ENCODE measurements around the gene CSPG4. TPM values are rescaled to one million over a fixed set of nuclear protein-coding genes. Genes with fewer than 3 reads are reported as not detected.
"Not testable (repeated sequence)": the region's sequence is repeated elsewhere in the genome, so short reads cannot be mapped to it uniquely, and the experiment has no call there.

CSPG4 gene
- total and polyA plus RNA-seq, 2 of the 13 experiments (the other 11 are each of a cell fraction or from before 2014, with no cell fraction given): 0.01 to 0.04 TPM

DNA sequence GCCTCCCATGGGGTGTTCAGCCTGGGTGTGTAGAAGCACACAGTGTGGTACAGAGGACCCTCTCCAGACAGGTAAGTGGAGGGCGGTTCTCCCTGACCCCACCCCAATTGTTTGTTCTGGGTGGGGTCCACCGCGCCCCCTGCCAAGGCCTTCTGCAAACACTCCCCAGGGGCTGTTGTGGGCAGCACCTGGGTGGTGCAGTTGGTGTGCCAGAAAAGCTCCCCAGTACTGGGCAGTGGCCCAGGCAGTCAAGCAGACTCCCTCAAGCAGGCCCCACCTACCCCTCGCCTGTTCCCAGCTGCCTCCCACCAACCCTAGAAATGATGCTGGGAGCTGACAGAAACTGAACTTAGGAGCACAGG is 49.7 kb upstream of the CSPG4 start:
- H3K9ac ChIP-seq (ENCODE audit: insufficient read depth, low read depth, low read length); POLR2A ChIA-PET; ATAC-seq; H3K4me3 ChIP-seq (replicated peaks in 1 of 3; ENCODE audit: insufficient read depth in 1 of 3, low read depth in 2 of 3, low read length in 3 of 3); FAIRE-seq; H3K27me3 ChIP-seq (ENCODE audit: control insufficient read depth in 1 of 2, insufficient read depth in 2 of 2, low read length in 2 of 2); BruUV-seq (replicated peaks); DNase-seq (ENCODE audit: low spot score); H3K9me3 ChIP-seq (ENCODE audit: low read length); H3K79me2 ChIP-seq (ENCODE audit: insufficient read depth, low read length); H3K27ac ChIP-seq (ENCODE audit: extremely low read length, insufficient read depth, low read length); H3K36me3 ChIP-seq (replicated peaks in 1 of 2; ENCODE audit: control insufficient read depth in 1 of 2, insufficient read depth in 2 of 2, low read length in 2 of 2); intact Hi-C loops (cut with micrococcal nuclease; ENCODE audit: unreplicated experiment); H2AFZ ChIP-seq (ENCODE audit: low read length); CTCF ChIA-PET (ENCODE audit: low intra/inter-chr PET ratio, low total read pairs); H4K20me1 ChIP-seq (ENCODE audit: insufficient read depth, low read length); H3K4me2 ChIP-seq (ENCODE audit: low read depth, low read length): not testable (repeated sequence)
- H3K4me1 ChIP-seq (ENCODE audit: insufficient read depth, low read length): peaks cover 74% of the 10 kb centered on the region
- WGBS (ENCODE audit: low lambda C conversion rate): no CpG with 5 or more reads among the region's 4 CpGs
- in situ Hi-C loops (cut with HindIII; ENCODE audit: extremely low pct_ligation_motif_present, low pct_unique_long_range_greater_than_20kb): loop anchor here (25.0 kb wide), 1 partner anchor 525 kb away; no protein-coding TSS in a partner anchor

GRCh38 chr15:75761446-75762356 is 49.1 kb upstream of the CSPG4 start:
- no peak for ATAC-seq

More at GRCh38 chr15:75761446-75762356, 49.1 kb upstream of the CSPG4 start:
- no peaks in the 10 kb centered on the region for H3K27me3 ChIP-seq (ENCODE audit: control insufficient read depth in 1 of 2, insufficient read depth in 2 of 2, low read length in 2 of 2)
- BruUV-seq (replicated peaks): no TSS peak
- in situ Hi-C loops (cut with HindIII; ENCODE audit: extremely low pct_ligation_motif_present, low pct_unique_long_range_greater_than_20kb): loop anchor here (25.0 kb wide), 1 partner anchor 524 kb away; no protein-coding TSS in a partner anchor
- H3K4me3 ChIP-seq (replicated peaks in 1 of 3; ENCODE audit: insufficient read depth in 1 of 3, low read depth in 2 of 3, low read length in 3 of 3): no peak overlapping the region
- TF ChIP-seq MTA1 (CRISPR knock-in tag; IDR thresholded peaks at IDR 0.05; ENCODE audit: borderline replicate concordance) (no peak), ZSCAN25 (CRISPR knock-in tag; IDR thresholded peaks at IDR 0.05) (no peak)
- no peak for FAIRE-seq
- H4K20me1 ChIP-seq (ENCODE audit: insufficient read depth, low read length): no peaks in the 10 kb centered on the region
- H2AFZ ChIP-seq (ENCODE audit: low read length): no peak overlapping the region
- DNase-seq (ENCODE audit: low spot score): no peak
- H3K27ac ChIP-seq (ENCODE audit: extremely low read length, insufficient read depth, low read length): no peak overlapping the region
- POLR2A ChIA-PET: no interaction called here
- H3K9me3 ChIP-seq (ENCODE audit: low read length): no peaks in the 10 kb centered on the region
- intact Hi-C loops (cut with micrococcal nuclease; ENCODE audit: unreplicated experiment): no loop called here
- no peak overlapping the region for H3K9ac ChIP-seq (ENCODE audit: insufficient read depth, low read depth, low read length)
- peaks cover 70% of the 10 kb centered on the region for H3K4me1 ChIP-seq (ENCODE audit: insufficient read depth, low read length)
- H3K79me2 ChIP-seq (ENCODE audit: insufficient read depth, low read length): no peaks in the 10 kb centered on the region
- WGBS (ENCODE audit: low lambda C conversion rate): 74% methylated on average over 6 of the region's 10 CpGs
- H3K36me3 ChIP-seq (replicated peaks in 1 of 2; ENCODE audit: control insufficient read depth in 1 of 2, insufficient read depth in 2 of 2, low read length in 2 of 2): no peaks in the 10 kb centered on the region
- no peak overlapping the region for H3K4me2 ChIP-seq (ENCODE audit: low read depth, low read length)
- CTCF ChIA-PET (ENCODE audit: low intra/inter-chr PET ratio, low total read pairs): no interaction called here

Measured in HepG2 (cell line).